ENCODE data around the gene RECK.

DNA sequence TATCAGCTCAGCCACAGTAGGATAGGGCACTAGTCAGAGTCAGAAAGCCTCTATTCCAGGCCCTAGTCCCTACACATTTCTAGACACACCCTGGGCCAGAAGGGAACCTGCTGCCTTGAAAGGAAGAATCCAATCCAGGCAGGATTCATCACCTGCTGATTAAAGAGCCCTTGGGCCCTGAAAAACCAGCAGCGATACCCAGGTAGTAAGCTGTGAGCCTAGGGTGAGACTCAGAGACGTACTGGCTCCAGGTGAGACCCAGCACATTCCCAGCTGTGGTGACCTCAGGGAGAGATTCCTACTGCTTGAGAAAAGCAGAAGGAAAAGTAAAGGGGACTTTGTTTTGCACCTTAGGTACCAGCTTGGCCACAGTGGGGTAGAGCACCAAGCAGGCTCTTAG lies 137.1 kb downstream of the RECK start:
- TF ChIP-seq, protein P1, sequence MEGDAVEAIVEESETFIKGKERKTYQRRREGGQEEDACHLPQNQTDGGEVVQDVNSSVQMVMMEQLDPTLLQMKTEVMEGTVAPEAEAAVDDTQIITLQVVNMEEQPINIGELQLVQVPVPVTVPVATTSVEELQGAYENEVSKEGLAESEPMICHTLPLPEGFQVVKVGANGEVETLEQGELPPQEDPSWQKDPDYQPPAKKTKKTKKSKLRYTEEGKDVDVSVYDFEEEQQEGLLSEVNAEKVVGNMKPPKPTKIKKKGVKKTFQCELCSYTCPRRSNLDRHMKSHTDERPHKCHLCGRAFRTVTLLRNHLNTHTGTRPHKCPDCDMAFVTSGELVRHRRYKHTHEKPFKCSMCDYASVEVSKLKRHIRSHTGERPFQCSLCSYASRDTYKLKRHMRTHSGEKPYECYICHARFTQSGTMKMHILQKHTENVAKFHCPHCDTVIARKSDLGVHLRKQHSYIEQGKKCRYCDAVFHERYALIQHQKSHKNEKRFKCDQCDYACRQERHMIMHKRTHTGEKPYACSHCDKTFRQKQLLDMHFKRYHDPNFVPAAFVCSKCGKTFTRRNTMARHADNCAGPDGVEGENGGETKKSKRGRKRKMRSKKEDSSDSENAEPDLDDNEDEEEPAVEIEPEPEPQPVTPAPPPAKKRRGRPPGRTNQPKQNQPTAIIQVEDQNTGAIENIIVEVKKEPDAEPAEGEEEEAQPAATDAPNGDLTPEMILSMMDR (conservative IDR thresholded peaks at IDR 0.05; ENCODE audit: low read length): no peak
- TF ChIP-seq EZH2phosphoT487 (IDR thresholded peaks at IDR 0.05; ENCODE audit: borderline replicate concordance): no peak
